Activated gamma-delta T cell treated with Interleukin-2 at 50 U/mL for 16 hours (primary cell): ENCODE data around the gene RCSD1.

Experiments used
- DNase-seq: peaks from one replicate; pipeline ENCODE4 v3.0.0-alpha.2; 2020

Gene RCSD1

DNA sequence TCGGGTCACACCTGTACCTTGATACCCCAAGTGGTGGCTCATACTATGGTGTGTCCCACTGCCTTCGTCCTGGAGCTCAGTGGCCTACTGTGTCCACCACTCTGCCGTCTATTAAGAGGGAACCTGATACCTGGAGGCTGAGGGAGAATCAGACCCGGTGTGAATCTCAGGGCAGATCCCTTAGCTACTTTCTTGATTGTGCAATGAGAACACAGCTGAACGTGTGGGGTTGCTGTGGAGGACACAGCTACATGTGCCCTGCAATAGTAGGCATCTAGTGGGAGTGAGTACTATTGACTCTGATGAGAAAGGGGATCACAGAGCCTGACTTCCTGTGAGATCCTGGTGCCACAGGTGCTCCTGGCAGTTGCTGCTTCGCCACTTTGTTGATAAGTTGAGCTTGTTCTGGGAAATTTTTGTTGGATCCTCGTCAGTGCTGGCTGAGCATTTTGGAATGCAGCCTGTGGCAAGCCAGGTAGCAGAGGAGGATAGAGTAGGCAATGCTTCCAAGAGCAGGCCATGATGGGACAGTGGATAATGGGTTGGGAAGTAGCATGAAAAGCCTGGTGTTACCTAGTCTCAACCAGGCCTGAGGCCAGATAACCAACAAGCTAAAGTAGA is 63.5 kb downstream of the RCSD1 start:
- no peak for DNase-seq

GRCh38 chr1:167694691-167695090 is 64.7 kb downstream of the RCSD1 start:
- no peak for DNase-seq

DNA sequence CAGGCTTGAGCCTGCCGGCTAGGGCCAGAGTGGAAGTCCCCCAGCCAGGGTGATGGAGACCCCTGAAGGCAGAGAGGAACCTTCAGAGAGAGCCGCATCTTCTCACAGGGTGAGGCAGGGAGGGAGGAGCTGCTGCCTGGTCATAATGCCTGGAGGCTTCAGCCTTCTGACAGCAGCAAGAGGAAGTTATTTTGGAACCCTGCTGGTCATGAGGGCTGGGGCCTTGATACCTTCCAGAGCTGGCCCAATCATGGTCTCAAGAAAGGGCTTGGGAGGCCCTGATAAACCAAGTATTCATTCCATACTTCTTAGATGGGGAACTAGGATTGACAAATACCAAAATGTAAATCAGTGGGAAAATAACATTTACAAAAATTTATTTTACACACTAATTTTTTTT is 65.1 kb downstream of the RCSD1 start:
- no peak for DNase-seq

GRCh38 chr1:167695756-167696561 is 65.9 kb downstream of the RCSD1 start:
- no peak for DNase-seq

- no peak for DNase-seq
Measured at GRCh38 chr1:167697667-167698141, 67.7 kb downstream of the RCSD1 start.

DNA sequence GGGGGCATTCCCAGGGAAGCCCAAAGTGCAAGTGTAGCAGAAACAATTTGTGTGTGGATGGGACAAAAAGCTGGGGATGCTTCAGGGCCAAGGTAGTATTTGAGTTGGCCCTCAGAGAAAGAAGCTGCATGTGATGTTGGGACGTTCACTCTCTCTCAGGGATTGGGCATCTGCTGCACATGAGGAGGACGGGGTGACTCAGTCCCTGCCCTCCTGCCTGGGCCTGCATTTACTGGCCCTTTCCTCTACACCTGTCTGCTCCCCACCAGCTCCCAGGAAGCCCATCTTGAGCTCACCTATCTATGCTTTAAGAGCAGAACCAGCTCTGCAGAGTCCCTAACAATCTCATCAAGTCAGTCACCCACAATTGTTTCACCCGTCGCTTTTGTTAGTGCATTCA is 68.3 kb downstream of the RCSD1 start:
- DNase-seq = no peak

DNA sequence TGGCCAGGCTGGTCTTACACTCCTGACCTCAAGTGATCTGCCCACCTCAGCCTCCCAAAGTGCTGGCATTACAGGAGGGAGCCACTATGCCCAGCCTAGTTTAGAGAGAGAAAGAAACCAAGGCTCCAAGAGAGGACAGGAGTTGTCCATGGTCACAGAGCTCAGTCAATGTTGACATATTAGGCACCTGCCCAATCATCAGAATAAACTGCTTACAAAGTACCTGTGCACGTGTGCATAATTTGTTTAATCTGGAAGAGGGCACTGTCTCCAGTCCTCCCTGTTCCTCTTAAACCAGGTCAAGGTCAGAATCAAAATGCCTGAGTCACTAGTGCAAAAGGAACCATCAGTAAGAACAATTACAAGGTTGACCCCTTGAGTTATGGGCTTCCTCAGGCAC is 71.5 kb downstream of the RCSD1 start:
- no peak for DNase-seq

DNA sequence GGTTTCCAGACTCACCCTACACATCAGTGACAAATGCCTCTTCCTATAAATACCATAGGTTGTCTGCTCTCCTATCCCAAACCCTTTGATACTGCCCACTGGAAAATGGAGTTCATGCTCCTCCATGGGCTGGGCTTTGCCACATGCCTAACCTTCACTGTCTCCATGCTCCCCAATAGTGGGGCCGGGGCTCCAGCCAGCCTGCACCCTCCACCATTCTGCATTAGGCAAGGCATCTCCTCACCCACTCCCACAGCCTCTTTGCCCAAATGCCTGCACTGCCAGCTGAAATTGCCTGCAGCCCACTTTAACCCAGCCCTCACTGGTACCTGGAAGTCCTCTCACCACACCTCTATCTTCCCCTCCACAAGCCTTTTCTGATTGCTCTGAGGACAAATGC is 73.5 kb downstream of the RCSD1 start:
- DNase-seq = no peak

- DNase-seq = no peak
Measured at GRCh38 chr1:167704715-167705114, 74.7 kb downstream of the RCSD1 start.

DNA sequence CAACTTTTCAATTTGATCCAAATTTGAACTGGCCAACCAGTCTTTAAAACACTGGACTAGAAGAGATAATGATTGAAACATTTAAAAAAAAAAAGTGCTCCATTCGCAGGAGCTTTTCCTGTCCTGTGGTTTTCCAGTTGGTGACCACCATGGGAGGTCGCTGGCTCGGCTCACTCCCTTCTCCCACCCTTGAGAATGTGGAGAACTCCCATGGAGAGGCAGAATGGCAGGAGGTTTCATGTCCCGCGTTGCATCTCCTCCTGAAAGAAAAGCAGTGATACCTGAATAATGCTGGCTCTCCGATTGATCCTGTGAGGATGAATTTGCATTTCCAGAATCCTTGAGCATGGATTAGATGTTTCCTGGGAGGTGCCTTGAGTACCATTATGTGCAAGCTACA is 75.2 kb downstream of the RCSD1 start:
- DNase-seq = no peak

GRCh38 chr1:167706363-167706762 is 76.3 kb downstream of the RCSD1 start:
- no peak for DNase-seq

DNA sequence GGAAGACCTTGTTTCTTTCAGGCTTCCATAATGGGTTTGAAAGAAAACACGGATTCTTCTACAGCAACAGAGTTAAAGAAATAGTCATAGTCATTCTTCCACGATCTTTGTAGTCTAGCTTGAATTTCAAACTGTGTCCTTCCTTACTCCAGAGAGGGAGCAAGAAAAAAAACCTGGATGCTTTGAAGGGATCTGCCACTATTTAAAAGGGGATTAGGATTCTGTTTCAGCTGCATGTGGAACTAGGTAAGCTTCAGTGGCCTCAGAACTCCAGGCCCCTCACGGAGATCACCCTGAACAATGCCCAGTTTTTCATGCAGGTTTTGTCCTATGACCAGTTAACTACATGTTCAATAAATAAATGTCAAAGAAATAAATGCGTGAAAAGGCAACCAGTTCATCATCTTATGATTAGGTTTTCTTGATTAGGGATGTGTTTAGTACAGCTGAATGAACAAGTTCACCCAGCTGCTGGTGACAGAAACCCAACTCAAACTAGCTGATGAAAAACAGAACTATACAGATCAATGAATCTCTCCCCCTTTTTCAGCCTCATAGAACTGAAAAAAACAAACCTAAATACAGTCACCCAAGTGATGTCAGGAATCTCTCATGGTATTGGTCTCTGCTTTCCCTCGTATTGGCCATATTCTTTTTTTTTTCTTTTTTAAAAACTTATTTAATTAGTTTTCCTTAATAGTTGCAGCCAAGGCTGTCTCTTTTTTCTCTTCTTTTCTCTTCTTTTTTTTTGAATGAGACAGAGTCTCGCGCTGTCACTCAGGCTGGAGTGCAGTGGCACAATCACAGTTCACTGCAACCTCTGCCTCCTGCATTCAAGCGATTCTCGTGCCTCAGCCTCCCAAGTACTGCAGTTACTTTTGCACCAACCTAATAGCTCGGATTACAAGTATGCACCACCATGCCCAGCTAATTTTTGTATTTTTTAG is 77.2 kb downstream of the RCSD1 start:
- DNase-seq = no peak

- DNase-seq = no peak
Measured at GRCh38 chr1:167707942-167708341, 77.9 kb downstream of the RCSD1 start.

GRCh38 chr1:167708940-167709389 is 78.9 kb downstream of the RCSD1 start:
- no peak for DNase-seq

DNA sequence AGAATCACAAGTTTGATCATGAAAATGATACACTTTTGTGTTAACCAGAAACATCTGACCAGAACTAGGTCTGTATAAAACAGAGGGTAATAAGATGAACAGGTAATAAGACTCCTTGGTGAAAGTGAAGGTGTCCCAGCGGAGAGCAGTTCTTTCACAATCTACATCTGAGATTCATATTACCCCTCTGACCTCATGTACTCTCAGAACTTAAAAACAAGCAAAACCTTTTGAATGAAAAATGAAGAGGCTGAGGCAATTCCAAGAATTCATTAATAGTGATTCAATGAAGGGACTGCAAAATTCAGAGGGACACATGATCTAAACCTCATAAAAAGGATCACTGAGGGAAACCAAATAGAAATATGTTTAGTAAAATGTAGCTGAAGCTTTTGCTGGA is 80.8 kb downstream of the RCSD1 start:
- DNase-seq = no peak

DNA sequence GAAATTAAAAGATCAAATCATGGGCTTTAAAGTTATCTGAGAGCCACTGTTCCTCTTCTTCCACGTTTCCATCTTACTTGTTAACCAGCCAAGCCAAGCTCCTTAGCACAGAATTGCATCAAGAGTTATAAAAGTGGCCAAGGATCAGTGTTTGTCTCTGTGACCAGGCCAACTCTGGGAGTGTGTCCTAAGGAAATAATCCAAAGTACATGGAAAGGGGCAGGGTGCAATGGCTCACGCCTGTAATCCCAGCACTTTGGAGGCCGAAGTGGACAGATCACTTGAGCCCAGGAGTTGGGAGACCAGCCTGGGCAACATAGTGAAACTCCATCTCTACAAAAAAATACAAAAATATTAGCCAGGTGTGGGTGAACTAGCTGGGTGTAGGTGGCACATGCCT is 81.8 kb downstream of the RCSD1 start:
- DNase-seq = no peak

GRCh38 chr1:167713330-167714081 is 83.5 kb downstream of the RCSD1 start:
- no peak for DNase-seq

GRCh38 chr1:167714098-167714438 is 84.0 kb downstream of the RCSD1 start:
- DNase-seq = no peak

DNA sequence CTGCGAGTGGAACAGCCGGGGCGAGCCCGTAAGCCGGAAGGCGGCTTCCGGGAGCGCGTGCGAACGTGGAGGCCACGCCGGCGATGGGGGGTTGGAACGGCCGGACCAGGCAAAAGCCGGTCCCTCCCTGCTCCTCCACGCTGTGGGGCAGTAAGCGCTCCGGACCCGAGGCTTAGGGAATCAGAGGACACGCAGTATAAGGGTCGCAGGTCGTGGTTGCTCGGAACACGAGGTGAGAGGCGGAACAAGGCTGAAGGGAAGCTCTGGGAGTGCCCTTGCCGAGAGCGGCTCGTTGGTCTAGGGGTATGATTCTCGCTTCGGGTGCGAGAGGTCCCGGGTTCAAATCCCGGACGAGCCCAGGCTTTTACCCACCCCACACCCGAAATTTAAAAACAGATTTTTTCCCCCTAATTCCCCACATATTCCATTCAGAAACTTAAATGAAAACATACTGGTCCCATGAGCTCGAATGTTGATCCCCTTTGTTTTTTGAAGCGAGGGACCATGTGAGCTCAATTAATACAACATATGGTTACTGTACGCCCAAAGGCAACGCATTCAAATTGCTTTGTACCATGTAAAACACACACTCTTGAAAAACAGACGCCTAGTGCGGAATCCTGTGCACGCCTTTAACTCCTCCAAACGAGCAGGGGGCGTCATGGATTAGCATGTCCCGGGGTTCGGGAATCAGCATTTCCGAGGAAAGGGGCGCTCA is 84.6 kb downstream of the RCSD1 start:
- DNase-seq = peak; percentile 80

DNA sequence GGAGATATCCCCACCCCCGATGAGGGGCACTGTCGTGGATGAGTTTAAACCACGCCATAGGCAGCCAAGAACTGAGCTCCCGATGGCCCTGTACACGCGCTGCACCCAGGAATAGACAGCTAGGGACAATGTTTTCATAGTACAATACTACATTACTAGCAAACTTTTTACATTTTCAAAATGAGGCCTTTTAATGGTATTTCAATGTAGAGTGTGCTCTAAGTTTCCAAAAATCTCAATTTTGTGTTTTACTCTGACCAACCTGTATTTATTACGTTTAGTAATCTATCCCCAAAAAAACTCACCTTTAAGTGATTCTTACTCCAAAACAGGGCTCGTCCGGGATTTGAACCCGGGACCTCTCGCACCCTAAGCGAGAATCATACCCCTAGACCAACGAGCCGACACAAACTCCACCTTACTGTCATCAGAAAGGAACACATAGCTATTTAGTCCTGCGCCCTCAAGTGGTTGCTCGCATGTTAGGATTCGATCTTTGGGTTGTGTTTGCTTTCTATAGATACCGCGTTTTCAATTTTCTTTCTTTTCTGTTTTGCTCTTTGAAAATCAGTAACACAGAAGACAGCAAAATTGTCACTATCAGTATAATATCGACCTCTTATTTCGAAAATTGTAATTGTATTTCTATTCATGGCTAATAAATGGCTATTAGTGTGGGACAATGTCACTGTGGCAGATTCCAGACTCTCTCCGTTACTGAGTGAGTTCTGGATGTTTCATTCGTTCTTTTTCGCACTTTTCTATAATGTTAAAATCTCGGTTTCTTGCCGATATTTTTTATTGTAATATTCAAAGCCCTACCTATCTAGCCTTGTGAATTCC is 85.3 kb downstream of the RCSD1 start:
- DNase-seq = peak; percentile 83

GRCh38 chr1:167716000-167716271 is 85.9 kb downstream of the RCSD1 start:
- no peak for DNase-seq
